ENCODE data around the gene MCAM. TPM values are rescaled to one million over a fixed set of nuclear protein-coding genes. Genes with fewer than 3 reads are reported as not detected.

Gene MCAM
- total RNA-seq, 1 donor from 2014 or later = 68.7 TPM

- ATAC-seq (no peak), DNase-seq (ENCODE audit: missing footprints) (peak; percentile 62)
- intact Hi-C loops (cut with DNase I) = no loop called here
Observed at GRCh38 chr11:119335655-119336543, 19.0 kb upstream of the MCAM start.

GRCh38 chr11:119335091-119335654 lies 18.2 kb upstream of the MCAM start:
- no peak for ATAC-seq
- intact Hi-C loops (cut with DNase I) = no loop called here
- peak; percentile 65 for DNase-seq (ENCODE audit: missing footprints)

DNA sequence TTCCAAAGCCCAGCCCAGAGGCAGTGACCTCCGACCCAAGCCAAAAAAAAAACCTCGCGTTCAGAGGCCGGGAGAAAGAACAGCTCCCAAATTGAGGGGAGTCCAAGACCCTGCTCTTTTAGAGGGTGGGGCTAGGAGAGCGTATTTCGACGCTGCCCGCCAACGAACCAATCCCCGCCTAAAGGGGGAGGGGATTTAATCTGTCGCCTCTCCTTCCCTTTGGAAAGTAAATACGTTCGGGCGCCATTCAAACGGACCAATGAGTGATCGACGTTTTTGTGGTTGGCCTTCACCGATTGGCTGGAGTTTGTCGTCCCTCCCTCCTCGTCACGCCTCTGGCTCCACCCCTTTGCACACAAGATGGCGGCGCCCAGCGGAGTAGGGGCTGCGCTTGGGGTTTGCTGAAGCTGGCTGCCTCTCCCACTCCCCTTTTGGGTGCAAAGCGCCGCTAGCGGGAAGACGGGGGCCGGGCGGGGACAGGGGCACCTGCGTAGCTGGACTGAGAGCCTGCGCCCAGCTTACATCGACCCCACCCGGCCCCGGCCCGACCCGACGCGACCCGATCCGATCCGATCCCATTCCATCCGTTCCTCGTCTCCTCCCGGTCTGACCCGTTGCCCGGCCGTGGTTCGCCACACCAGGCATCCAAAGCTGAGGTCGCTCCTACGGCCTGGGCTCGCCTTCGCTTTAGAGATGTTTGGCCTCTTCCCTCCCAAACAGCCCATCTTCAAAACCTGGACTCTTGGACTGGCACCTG lies 17.4 kb upstream of the MCAM start, which contains the start of gene RNF26:
RNF26 (plus strand) TSS at position 354 of the 757 bp plus-strand sequence. CDS start 596 bp downstream, outside the sequence.
- peak; percentile 94 for DNase-seq (ENCODE audit: missing footprints)
- intact Hi-C loops (cut with DNase I) = no loop called here
- ATAC-seq = peak; percentile 93

DNA sequence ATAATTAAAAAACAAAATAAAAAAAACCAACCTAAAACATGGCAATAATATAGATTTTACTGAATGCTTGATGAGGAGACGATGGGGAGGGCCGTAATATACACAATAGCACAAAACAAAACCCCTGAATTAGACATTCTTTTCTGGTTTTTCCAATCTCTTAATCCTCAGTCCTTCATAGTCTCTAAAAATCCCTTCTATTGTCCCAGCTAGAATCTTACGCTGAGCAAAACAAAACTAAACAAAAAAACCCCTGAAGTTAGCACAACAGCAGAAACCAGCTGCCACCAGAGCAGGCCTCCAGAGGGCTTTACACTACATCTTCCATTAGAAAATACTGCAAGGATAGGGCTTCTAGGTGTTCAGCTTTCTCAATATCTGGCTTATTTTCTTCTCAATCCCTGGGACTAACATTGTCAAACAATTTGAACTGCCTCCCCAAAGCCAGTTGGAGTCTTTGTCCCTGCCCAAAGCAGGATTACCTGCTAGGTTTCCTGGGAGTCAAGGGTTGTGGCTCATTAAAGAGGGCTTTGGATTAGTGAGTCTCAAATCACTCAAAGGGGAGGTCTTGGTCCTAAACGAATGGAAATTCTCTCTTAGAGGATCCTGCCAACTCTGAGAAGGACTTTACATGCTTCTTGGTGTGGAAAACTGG lies 15.3 kb upstream of the MCAM start:
- no peak for ATAC-seq
- intact Hi-C loops (cut with DNase I) = no loop called here
- no peak for DNase-seq (ENCODE audit: missing footprints)

- intact Hi-C loops (cut with DNase I) = no loop called here
- DNase-seq (ENCODE audit: missing footprints) (no peak), ATAC-seq (no peak)
Observed at GRCh38 chr11:119330237-119330636, 13.3 kb upstream of the MCAM start.

DNA sequence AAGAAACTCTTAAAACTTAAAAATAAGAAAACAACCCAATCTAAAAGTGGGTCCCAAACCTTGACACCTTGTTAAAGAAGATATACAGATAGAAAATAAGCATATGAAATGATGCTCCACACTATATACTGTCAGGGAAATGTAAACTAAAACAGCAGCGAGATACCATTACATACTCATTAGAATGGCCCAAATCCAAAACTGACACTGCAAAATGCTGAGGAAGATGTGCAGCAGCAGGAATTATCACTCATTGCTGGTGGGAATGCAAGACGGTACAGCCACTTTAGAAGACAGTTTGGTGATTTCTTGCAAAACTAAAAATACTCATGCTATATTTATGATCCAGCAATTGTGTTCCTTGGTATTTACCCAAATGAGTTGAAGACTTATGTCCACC lies 12.4 kb upstream of the MCAM start:
- no peak for DNase-seq (ENCODE audit: missing footprints)
- intact Hi-C loops (cut with DNase I) = no loop called here

GRCh38 chr11:119324189-119324588 lies 7.3 kb upstream of the MCAM start:
- intact Hi-C loops (cut with DNase I) = loop anchor here (5.0 kb wide), 2 partner anchors 57 to 217 kb away; partner anchors contain the start of gene C2CD2L
- ATAC-seq = no peak

More for the DNA sequence above, 12.4 kb upstream of the MCAM start:
- no peak for ATAC-seq

GRCh38 chr11:119323532-119324033 lies 6.7 kb upstream of the MCAM start:
- intact Hi-C loops (cut with DNase I) = loop anchor here (5.0 kb wide), 2 partner anchors 56 to 216 kb away; partner anchors contain the start of gene C2CD2L
- no peak for ATAC-seq
- DNase-seq (ENCODE audit: missing footprints) = peak; percentile 85

More at GRCh38 chr11:119324189-119324588, 7.3 kb upstream of the MCAM start:
- DNase-seq (ENCODE audit: missing footprints) = peak; percentile 0

DNA sequence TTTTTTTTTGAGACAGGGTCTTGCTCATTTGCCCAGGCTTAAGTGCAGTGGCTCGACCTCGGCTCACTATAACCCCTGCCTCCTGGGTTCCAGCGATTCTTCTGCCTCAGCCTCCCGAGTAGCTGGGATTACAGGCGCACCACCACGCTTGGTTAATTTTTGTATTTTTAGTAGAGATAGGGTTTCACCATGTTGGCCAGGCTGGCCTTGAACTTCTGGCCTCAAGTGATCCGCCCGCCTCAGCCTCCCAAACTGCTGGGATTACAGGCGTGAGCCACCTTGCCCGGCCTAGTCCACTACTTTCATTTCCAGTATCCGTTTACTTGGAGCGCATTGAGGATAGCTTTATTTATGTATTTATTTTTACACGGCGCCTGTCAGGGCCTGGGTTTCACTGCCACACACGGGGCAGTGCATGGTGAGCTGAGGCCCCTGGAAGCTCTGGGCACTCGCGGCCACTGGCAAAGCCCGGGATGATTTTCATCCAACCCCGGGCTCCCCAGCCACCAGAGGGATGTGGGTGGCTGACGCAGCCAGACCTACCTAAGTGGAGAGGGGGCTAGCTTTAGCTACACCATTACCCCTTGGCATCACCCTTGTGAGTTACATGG lies 6.1 kb upstream of the MCAM start:
- ATAC-seq (no peak), DNase-seq (ENCODE audit: missing footprints) (peak; percentile 8)
- intact Hi-C loops (cut with DNase I) = loop anchor here (5.0 kb wide), 2 partner anchors 56 to 216 kb away; partner anchors contain the start of gene C2CD2L

GRCh38 chr11:119322360-119322739 lies 5.4 kb upstream of the MCAM start:
- intact Hi-C loops (cut with DNase I) = loop anchor here (5.0 kb wide), 2 partner anchors 55 to 215 kb away; partner anchors contain the start of gene C2CD2L
- DNase-seq (ENCODE audit: missing footprints) = no peak
- ATAC-seq = no peak

DNA sequence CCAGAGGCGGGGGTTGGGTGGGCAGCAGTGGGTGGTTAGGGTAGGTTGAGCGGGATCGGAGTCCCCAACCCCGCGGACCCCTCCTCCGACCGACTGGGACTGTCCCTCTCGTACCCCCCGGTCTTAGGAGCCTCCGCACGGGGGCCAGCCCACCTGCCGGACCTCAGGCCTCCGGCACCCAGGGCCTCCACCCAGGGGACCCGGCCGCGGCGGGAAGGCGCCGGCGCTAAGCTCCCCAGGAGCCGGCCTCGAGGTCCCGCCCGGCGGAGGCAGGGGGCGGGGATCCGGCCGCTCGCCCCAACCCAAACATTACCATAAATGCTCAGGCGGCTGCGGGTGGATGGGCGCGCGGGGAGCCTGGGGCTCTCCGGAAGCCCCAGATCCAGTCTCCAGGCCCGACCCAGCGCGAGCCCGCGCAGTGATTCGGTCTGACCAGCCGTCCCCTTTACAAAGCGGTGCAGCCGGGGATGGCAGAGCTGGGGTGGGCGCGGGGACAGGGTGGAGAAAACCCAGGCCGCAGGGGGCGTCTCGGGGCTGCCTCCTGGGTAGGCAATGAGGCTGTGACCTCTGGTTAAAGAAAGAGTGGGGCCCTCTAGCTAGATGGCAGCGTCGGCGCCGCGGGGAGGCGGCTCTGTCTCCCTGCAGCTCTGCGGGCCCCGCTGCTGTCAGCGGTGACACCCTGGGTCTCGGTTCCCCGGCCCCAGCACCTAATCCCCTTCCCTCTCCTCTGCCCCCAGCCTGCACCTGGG lies 4.0 kb upstream of the MCAM start:
- ATAC-seq (peak; percentile 37), DNase-seq (ENCODE audit: missing footprints) (peak; percentile 61)
- intact Hi-C loops (cut with DNase I) = loop anchor here (5.0 kb wide), 2 partner anchors 54 to 214 kb away; partner anchors contain the start of gene C2CD2L

DNA sequence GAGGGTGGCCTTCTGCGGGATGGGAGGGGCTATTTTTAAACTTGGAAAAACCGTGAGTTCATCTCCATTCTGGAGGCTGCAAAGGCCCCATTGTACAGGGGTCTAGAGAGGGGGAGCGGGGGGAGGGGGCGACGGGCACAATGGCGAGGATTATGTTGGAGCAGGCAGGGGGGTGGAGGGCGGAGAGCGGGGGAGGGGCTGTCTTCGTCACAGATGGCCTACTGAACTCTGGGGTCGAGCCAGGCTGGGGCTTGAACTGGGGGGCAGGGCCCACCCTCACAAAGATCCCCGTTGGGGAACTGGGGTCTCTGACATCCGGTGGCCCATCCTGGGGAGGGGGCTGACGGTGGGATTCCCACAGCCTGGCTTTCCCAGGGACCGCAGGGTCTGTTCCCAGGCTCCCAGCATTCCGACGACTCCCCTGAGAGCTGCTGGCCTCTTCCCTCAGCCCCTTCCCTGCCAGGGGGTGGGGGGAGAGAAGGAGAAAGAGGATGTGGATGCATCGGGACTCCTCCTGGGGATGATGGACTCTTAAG lies 3.4 kb upstream of the MCAM start:
- ATAC-seq = no peak
- intact Hi-C loops (cut with DNase I) = loop anchor here (5.0 kb wide), 2 partner anchors 53 to 213 kb away; partner anchors contain the start of gene C2CD2L
- peak; percentile 60 for DNase-seq (ENCODE audit: missing footprints)

DNA sequence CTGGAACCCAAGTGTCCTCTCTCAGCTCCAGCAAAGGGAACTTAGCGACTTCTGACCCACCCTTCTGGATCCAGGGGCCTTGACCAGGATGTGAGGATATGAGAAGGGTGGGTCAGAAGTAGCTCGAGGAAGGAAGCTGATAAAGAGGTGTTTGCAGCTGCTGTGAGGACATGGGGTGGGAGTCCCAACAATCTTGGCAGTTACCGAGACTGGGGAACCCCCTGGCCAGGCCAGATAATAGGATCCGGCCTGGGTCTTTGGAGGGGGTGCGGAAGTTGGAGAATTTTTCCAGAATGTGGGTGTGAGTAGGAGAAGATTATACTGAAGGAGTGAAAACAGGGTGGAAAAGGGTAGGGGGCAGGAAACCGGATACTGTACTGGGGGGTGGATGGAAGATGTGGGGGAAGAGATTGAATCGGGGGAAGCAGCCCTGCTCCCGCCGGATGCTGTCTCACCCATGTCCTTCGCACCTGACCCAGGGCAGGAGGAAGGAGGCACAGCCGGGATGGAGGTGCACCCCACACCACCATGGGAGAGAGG lies 2.8 kb upstream of the MCAM start:
- intact Hi-C loops (cut with DNase I) = loop anchor here (5.0 kb wide), 2 partner anchors 52 to 212 kb away; partner anchors contain the start of gene C2CD2L
- DNase-seq (ENCODE audit: missing footprints) = no peak
- ATAC-seq = no peak

GRCh38 chr11:119319136-119319699 lies 2.3 kb upstream of the MCAM start:
- intact Hi-C loops (cut with DNase I) = no loop called here
- no peak for DNase-seq (ENCODE audit: missing footprints)
- no peak for ATAC-seq

GRCh38 chr11:119318240-119319135 lies 1.6 kb upstream of the MCAM start:
- intact Hi-C loops (cut with DNase I) = no loop called here
- ATAC-seq (no peak), DNase-seq (ENCODE audit: missing footprints) (no peak)

Data from Right ventricle myocardium inferior (tissue), 1 donor.